ENCODE measurements around the gene PKD1L1.

DNA sequence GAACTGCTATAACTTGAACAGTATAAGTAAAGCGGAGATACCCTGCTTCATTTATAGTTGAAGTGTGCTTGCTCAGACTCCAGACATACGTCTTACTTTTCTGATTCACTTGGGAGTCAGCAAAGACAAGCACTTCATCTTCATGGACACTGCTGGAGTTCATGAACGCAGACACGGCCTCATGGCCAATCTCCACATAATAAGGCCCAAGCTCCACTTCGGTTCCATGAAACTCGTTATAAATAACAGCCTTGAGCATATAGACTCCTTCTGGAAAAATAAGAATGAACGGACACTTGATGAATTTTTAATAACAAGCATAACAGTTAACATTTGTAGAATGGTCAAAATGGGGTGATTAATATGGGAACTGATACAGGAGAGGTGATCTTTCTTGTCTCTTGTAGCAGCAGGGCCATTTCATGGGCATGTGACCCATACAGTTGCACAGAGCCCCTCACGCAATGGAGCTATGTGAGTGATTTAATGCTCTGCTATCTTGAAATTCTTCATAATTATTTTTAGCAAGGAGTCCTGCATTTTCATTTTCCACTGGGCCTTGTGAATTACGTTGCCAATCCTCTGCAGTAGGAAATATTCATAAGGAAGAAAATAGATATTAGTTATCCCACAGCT lies 40.2 kb downstream of the PKD1L1 start:
- TF ChIP-seq CREB1 (IDR thresholded peaks at IDR 0.05; ENCODE audit: low read depth) (no peak), MAX (IDR thresholded peaks at IDR 0.05) (no peak), TAF1 (IDR thresholded peaks at IDR 0.05; ENCODE audit: low read depth) (no peak), TEAD4 (IDR thresholded peaks at IDR 0.05) (no peak), TCF12 (IDR thresholded peaks at IDR 0.05; ENCODE audit: low read depth) (no peak), CEBPB (IDR thresholded peaks at IDR 0.05) (no peak), EP300 (IDR thresholded peaks at IDR 0.05; ENCODE audit: borderline replicate concordance) (no peak), REST (IDR thresholded peaks at IDR 0.05; ENCODE audit: low read depth) (no peak), YY1 (IDR thresholded peaks at IDR 0.05; ENCODE audit: low read depth) (no peak), USF1 (IDR thresholded peaks at IDR 0.05) (no peak), RAD21 (IDR thresholded peaks at IDR 0.05; ENCODE audit: low read depth) (no peak)
